Left ventricle myocardium inferior (tissue), 1 donor: ENCODE data around the gene MAP4K4. TPM values are rescaled to one million over a fixed set of nuclear protein-coding genes. Genes with fewer than 3 reads are reported as not detected.
A peak's percentile ranks its signal among the peaks of the same experiment; 100 is the strongest.

Experiments
- DNase-seq: peaks from one replicate; pipeline ENCODE4 v3.0.0-alpha.2; 2020
- H3K27ac ChIP-seq: fragments of 200-600 bp; replicated peaks from 2 replicates; pipeline ENCODE4 v1.8.0; 2021
- H3K27me3 ChIP-seq: fragments of 200-600 bp; 2 replicates; pipeline ENCODE4 v1.8.0; 2021; ENCODE audit warnings: low read depth
- H3K36me3 ChIP-seq: fragments of 200-600 bp; 2 replicates; pipeline ENCODE4 v1.8.0; 2021
- H3K4me1 ChIP-seq: fragments of 200-600 bp; 2 replicates; pipeline ENCODE4 v1.8.0; 2021
- H3K4me3 ChIP-seq: fragments of 200-600 bp; 2 replicates; pipeline ENCODE4 v1.8.0; 2021; ENCODE audit warnings: mild to moderate bottlenecking, moderate library complexity
- H3K9me3 ChIP-seq: fragments of 200-600 bp; replicated peaks from 2 replicates; pipeline ENCODE4 v1.8.0; 2021
- intact Hi-C: fragments of 100-400 bp; cut with micrococcal nuclease; formaldehyde crosslinking; loops from one replicate; pipeline ENCODE4 v1.11.0; 2022
- total RNA-seq: library from RNA; stranded (reverse); fragmentation: NEBNext Ultra II Directional; extraction: Animal tissue kit (Norgen Biotek cat#: 25700); gene quantifications from one replicate; pipeline ENCODE4 v1.2.1, GENCODE V29; 2021
- TF ChIP-seq, protein P1 (sequence below): fragments of 200-600 bp; IDR thresholded peaks from 2 replicates; pipeline ENCODE4 v1.8.0; 2021; ENCODE audit warnings: antibody characterized with exemption, mild to moderate bottlenecking, borderline replicate concordance
- donor health status: DM: no; HTN: yes; CAD: no; lungs with severe emphysema.

Gene MAP4K4
- total RNA-seq, 1 donor from 2014 or later: 102 TPM

DNA sequence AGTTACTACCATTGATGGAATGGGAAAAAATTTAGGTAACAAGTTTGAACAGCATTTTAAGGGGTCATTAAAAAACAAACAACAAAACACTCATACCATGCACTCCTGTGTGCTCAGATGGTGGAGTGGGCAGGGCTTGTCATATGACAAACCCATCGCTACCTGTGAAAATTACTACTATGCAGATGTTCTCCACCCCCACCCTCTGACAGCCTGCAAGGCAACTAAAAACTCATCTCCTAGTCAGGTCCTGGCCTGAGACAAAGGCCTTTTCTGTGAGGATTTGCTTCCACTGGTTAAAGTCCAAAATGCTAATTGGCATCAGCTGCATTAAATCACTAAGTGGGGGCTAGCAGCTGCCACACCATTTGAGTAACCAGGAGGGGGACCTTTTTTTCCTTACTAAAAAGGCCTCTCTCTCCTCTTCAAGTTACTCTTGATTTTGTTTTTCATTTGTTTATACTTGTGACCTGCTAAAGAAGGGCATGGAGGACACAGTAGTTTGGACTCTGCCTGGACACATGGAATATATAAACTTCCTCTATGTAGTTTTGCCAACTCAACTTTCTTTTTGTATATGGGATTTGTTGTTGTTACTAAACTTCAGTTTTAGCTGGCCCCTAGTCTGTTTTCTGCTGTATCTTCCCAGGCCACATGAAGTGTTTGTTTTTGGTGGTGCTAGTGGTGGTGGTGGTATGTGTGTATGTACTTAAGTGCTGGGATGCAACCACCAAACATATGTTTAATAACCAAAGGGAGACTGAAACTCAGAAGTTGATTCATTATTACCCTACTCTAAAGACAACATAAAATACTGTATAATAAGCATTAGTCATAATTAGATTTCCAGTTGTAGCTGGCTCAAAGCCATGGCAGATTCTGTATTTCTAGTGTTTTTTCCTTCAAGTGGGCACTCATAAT, 121.3 kb downstream of the MAP4K4 start:
- intact Hi-C loops: no loop called here
- Histone ChIP-seq H3K36me3 (no peaks in the 10 kb centered on the region), H3K27ac (peak overlapping the region; percentile 41), H3K4me3 (no peak overlapping the region), H3K4me1 (peaks cover 99% of the 10 kb centered on the region), H3K27me3 (no peaks in the 10 kb centered on the region), H3K9me3 (no peaks in the 10 kb centered on the region)
- TF ChIP-seq, protein P1, sequence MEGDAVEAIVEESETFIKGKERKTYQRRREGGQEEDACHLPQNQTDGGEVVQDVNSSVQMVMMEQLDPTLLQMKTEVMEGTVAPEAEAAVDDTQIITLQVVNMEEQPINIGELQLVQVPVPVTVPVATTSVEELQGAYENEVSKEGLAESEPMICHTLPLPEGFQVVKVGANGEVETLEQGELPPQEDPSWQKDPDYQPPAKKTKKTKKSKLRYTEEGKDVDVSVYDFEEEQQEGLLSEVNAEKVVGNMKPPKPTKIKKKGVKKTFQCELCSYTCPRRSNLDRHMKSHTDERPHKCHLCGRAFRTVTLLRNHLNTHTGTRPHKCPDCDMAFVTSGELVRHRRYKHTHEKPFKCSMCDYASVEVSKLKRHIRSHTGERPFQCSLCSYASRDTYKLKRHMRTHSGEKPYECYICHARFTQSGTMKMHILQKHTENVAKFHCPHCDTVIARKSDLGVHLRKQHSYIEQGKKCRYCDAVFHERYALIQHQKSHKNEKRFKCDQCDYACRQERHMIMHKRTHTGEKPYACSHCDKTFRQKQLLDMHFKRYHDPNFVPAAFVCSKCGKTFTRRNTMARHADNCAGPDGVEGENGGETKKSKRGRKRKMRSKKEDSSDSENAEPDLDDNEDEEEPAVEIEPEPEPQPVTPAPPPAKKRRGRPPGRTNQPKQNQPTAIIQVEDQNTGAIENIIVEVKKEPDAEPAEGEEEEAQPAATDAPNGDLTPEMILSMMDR: no peak
- DNase-seq: no peak

DNA sequence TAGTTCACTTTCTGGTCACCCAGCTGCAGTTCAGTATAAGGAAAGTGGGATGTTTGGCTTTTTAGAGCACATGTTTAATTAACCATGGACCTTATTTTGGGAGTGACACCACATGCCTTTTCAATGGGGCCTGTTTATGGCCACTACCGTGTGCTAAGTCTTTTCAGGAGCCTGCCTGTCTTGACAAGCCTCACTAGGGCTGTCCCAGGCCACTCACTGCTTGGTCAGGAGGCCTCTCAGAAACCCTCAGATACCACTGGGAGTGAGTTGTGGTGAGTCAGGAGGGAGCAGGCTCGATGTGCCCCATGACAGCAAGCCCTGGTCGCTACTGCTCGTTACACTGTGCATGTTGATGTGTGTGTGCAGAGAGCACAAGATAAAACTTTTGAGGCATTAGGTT, 123.0 kb downstream of the MAP4K4 start:
- Histone ChIP-seq H3K4me3 (no peak overlapping the region), H3K9me3 (no peaks in the 10 kb centered on the region), H3K27me3 (no peaks in the 10 kb centered on the region), H3K27ac (peak overlapping the region; percentile 21), H3K36me3 (peaks cover 5% of the 10 kb centered on the region), H3K4me1 (peaks cover 88% of the 10 kb centered on the region)
- intact Hi-C loops: loop anchor here (10.0 kb wide), 1 partner anchor 46 kb away; no protein-coding TSS in a partner anchor
- DNase-seq: no peak
- TF ChIP-seq, protein P1: no peak

DNA sequence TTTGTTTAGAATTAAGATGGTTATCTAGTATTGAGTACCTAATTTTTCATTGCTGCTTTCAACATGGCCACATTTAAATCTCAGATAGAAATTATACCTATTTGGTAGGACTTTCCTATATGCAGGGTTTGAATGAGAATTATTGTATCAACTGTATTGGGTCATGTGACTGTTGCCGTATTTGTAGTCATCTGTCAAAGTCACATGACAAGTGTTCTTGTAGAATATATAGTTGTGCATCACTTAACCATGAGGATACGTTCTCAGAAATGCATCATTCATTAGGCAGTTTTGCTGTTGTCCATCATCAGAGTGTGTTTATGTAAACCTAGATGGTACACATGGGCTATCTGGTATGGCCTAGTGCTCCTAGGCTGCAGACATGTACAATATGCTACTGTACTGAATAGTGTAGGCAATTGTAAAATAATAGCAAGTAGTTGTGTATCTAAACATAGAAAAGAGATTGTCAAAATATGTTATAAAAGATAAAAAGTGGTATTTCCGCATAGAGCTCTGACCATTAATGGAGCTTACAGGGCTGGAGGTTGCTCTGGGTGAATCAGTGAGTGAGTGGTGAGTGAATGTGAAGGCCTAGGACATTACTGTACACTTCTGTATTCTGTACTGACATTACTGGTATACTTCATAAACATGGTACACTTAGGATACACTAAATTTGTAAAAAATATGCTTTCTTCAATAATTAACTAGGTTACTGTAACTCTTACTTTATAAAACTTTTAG, 123.7 kb downstream of the MAP4K4 start:
- intact Hi-C loops: loop anchor here (10.0 kb wide), 1 partner anchor 46 kb away; no protein-coding TSS in a partner anchor
- no peak for DNase-seq
- peaks cover 88% of the 10 kb centered on the region for H3K4me1 ChIP-seq
- H3K27me3 ChIP-seq: no peaks in the 10 kb centered on the region
- H3K27ac ChIP-seq: peak overlapping the region; percentile 21
- H3K9me3 ChIP-seq: no peaks in the 10 kb centered on the region
- H3K4me3 ChIP-seq: no peak overlapping the region
- TF ChIP-seq, protein P1: no peak
- H3K36me3 ChIP-seq: peaks cover 9% of the 10 kb centered on the region

DNA sequence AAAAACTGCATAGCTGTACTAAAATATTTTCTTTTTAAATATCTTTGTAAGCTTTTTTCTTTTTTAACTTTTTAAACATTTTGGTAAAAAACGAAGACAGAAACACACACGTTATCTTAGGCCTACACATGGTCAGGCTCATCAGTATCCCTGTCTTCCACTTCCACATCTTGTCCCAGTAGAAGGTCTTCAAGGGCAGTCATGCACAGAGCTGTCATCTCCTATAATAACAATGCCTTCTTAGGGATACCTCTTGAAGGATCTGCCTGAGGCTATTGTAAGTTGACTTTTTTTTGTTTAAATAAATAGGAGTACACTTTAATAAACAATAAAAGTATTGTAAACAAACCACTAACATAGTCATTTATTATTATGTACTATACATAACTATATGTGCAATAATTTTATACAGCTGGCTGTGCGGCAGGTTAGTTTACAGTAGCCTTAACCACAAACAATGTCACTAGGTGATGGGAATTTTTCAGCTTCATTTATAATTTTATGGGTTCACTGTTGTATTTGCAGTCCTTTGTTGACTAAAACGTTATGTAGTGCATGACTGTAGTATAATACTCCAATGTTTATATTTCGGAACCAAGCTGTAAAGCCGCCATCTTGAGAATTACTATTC, 124.4 kb downstream of the MAP4K4 start:
- Histone ChIP-seq H3K36me3 (peaks cover 15% of the 10 kb centered on the region), H3K4me3 (no peak overlapping the region), H3K4me1 (peaks cover 88% of the 10 kb centered on the region), H3K27ac (no peak overlapping the region), H3K9me3 (no peaks in the 10 kb centered on the region), H3K27me3 (no peaks in the 10 kb centered on the region)
- TF ChIP-seq, protein P1: no peak
- DNase-seq: no peak
- intact Hi-C loops: loop anchor here (10.0 kb wide), 1 partner anchor 47 kb away; no protein-coding TSS in a partner anchor

DNA sequence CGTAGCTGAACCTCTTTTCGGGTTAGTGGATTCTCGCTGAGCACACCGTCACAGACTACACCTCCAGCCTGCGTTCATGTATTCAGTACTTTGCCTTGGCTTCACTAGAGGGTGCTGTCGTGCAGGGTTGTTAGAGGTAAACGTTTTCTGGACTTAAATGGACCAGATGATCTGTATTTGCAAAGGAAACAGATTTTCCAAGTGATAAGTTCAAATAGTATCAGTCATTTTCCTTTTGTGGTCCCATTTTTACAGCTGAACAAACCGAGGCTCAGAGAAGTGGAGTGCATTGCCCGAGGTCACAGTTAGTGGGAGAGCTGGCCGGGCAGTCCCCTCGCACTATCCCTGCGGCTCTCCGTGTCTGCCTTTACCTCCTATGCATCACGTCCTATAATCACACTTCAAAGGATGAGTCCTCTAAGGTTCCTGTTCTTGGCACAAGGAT, 125.9 kb downstream of the MAP4K4 start:
- H3K9me3 ChIP-seq: no peaks in the 10 kb centered on the region
- no peak overlapping the region for H3K4me3 ChIP-seq
- H3K4me1 ChIP-seq: peaks cover 88% of the 10 kb centered on the region
- no peaks in the 10 kb centered on the region for H3K27me3 ChIP-seq
- H3K27ac ChIP-seq: peak overlapping the region; percentile 33
- peaks cover 16% of the 10 kb centered on the region for H3K36me3 ChIP-seq
- no peak for DNase-seq
- intact Hi-C loops: loop anchor here (10.0 kb wide), 1 partner anchor 49 kb away; no protein-coding TSS in a partner anchor
- TF ChIP-seq, protein P1: peak; percentile 78
